Mesendoderm (in vitro differentiated cells): Measurements from ENCODE around the gene MARCO.

Experiments
- DNase-seq: peaks from one replicate; pipeline ENCODE4 v3.0.0; 2013
- H2AK5ac ChIP-seq: 2 replicates; pipeline ENCODE4 v1.6.1; 2013; ENCODE audit warnings: low read length, inconsistent platforms
- H2BK120ac ChIP-seq: 2 replicates; pipeline ENCODE4 v1.6.1; 2013; ENCODE audit warnings: low read depth, mild to moderate bottlenecking, low read length, moderate library complexity, mixed read lengths
- H2BK15ac ChIP-seq: replicated peaks from 2 replicates; pipeline ENCODE4 v1.6.1; 2013; ENCODE audit warnings: low read depth, mild to moderate bottlenecking, moderate library complexity
- H2BK5ac ChIP-seq: 2 replicates; pipeline ENCODE4 v1.6.1; 2013; ENCODE audit warnings: low read length, inconsistent platforms
- H3K18ac ChIP-seq: 2 replicates; pipeline ENCODE4 v1.6.1; 2013; ENCODE audit warnings: mild to moderate bottlenecking, low read length, mixed read lengths
- H3K23ac ChIP-seq: one replicate; pipeline ENCODE4 v1.6.1; 2013; ENCODE audit warnings: low read length
- H3K27ac ChIP-seq: 2 replicates; pipeline ENCODE4 v1.5.1; 2013; ENCODE audit warnings: low read depth, mild to moderate bottlenecking, inconsistent platforms, low read length, moderate library complexity
- H3K27me3 ChIP-seq: 2 replicates; pipeline ENCODE4 v1.6.1; 2013; ENCODE audit warnings: low read length, control low read depth, mild to moderate bottlenecking, inconsistent platforms; ENCODE audit not compliant: insufficient read depth, poor library complexity
- H3K36me3 ChIP-seq: 2 replicates; pipeline ENCODE4 v1.6.1; 2013; ENCODE audit warnings: low read length, inconsistent platforms; ENCODE audit not compliant: control insufficient read depth, insufficient read depth
- H3K4ac ChIP-seq: one replicate; pipeline ENCODE4 v1.6.1; 2013; ENCODE audit warnings: low read depth, mild to moderate bottlenecking, low read length, moderate library complexity
- H3K4me1 ChIP-seq: 2 replicates; pipeline ENCODE4 v1.6.1; 2013; ENCODE audit warnings: low read depth, low read length, inconsistent platforms; ENCODE audit not compliant: control insufficient read depth
- H3K4me2 ChIP-seq: 2 replicates; pipeline ENCODE4 v1.6.1; 2013; ENCODE audit warnings: low read length
- H3K4me3 ChIP-seq: 2 replicates; pipeline ENCODE4 v1.5.1; 2013; ENCODE audit warnings: mild to moderate bottlenecking, low read length
- H3K56ac ChIP-seq: one replicate; pipeline ENCODE4 v1.6.1; 2013; ENCODE audit warnings: low read length
- H3K79me1 ChIP-seq: 2 replicates; pipeline ENCODE4 v1.6.1; 2013; ENCODE audit warnings: low read length, inconsistent platforms
- H3K79me2 ChIP-seq: 2 replicates; pipeline ENCODE4 v1.6.1; 2013; ENCODE audit warnings: mild to moderate bottlenecking, low read length; ENCODE audit not compliant: control insufficient read depth, insufficient read depth
- H3K9ac ChIP-seq: 2 replicates; pipeline ENCODE4 v1.6.1; 2013; ENCODE audit warnings: low read length, inconsistent platforms
- H4K5ac ChIP-seq: one replicate; pipeline ENCODE4 v1.6.1; 2013; ENCODE audit warnings: low read length
- H4K8ac ChIP-seq: one replicate; pipeline ENCODE4 v1.6.1; 2013; ENCODE audit warnings: low read depth, mild to moderate bottlenecking, control low read depth, low read length, moderate library complexity
- WGBS: extraction: QIAGEN DNeasy Blood & Tissue Kit; methylation state at CpG from one replicate; pipeline ENCODE4 v1.1.7; 2013; ENCODE audit warnings: low lambda C conversion rate, missing lambda C conversion rate; ENCODE audit not compliant: insufficient coverage; ENCODE audit errors: extremely low coverage; 5-methylcytosine and 5-hydroxymethylcytosine counted together

MARCO gene

GRCh38 chr2:118913131-118913802 is 28.7 kb upstream of the MARCO start:
- Histone ChIP-seq H4K5ac (no peak overlapping the region), H3K4me1 (no peaks in the 10 kb centered on the region), H3K79me2 (no peaks in the 10 kb centered on the region), H3K4me2 (no peak overlapping the region), H3K27me3 (no peaks in the 10 kb centered on the region), H3K56ac (no peak overlapping the region), H3K4me3 (no peak overlapping the region), H3K9ac (no peak overlapping the region), H4K8ac (no peak overlapping the region), H3K18ac (no peak overlapping the region), H3K79me1 (no peaks in the 10 kb centered on the region), H2BK5ac (no peak overlapping the region), H3K36me3 (no peaks in the 10 kb centered on the region), H2BK120ac (no peak overlapping the region), H3K23ac (no peak overlapping the region), H2AK5ac (no peak overlapping the region), H2BK15ac (no peak overlapping the region), H3K27ac (no peak overlapping the region), H3K4ac (no peak overlapping the region)
- DNase-seq: no peak
- WGBS: no CpG with 5 or more reads among the region's 3 CpGs

DNA sequence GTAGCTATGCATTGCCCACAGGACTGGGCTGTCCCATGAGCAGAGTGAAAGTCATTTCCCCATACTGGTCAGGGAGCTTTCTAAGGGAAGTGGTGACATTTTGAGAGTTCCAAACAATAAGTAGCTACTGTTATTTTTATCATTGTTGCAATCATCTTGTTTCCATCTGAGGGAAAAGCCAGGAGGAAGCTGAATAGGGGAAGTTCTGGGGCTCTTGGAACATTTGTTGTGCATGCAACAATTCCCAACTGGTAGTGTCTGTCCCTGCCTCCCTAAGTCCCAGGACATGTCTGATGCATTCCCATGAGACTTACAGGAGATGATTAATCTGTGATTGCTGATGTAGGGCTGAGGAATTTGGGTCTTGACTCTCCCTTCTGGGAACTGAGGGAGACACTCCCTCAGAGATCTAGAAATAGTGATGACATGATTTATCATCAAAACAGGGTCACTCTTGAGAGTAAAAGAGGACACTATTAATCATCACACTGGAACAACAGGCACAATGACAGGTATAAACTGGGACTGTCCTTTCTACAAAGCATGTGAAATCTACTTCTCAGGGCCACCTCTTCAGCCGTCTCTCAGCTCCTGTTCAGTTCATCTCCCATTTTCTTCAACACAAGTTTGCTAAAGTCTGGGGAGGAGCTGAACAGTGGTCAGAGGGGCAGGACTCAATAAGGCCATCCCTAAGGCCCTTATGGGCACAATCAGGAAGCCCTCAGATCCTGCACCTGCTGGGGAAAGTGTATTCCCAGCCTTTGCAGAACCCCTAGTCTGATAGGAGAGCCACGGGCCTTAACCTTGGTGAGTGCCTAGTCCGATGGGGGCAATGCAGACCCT is 28.0 kb upstream of the MARCO start:
- H3K36me3 ChIP-seq: no peaks in the 10 kb centered on the region
- WGBS: no CpG with 5 or more reads among the region's 3 CpGs
- H4K5ac ChIP-seq: no peak overlapping the region

GRCh38 chr2:118914721-118915453 is 27.1 kb upstream of the MARCO start:
- no peak overlapping the region for H3K9ac ChIP-seq
- no peak overlapping the region for H3K4ac ChIP-seq
- H3K4me1 ChIP-seq: no peaks in the 10 kb centered on the region
- no peak overlapping the region for H4K5ac ChIP-seq
- no peaks in the 10 kb centered on the region for H3K79me1 ChIP-seq
- no peak overlapping the region for H2BK5ac ChIP-seq
- no peak overlapping the region for H2BK120ac ChIP-seq
- H3K27me3 ChIP-seq: no peaks in the 10 kb centered on the region
- DNase-seq: no peak
- WGBS: no CpG with 5 or more reads among the region's 9 CpGs
- H3K18ac ChIP-seq: no peak overlapping the region
- no peak overlapping the region for H3K56ac ChIP-seq
- H2AK5ac ChIP-seq: no peak overlapping the region
- H3K4me3 ChIP-seq: no peak overlapping the region
- no peak overlapping the region for H3K27ac ChIP-seq
- H3K23ac ChIP-seq: no peak overlapping the region
- no peak overlapping the region for H3K4me2 ChIP-seq
- no peak overlapping the region for H2BK15ac ChIP-seq
- H3K36me3 ChIP-seq: no peaks in the 10 kb centered on the region
- H4K8ac ChIP-seq: no peak overlapping the region
- no peaks in the 10 kb centered on the region for H3K79me2 ChIP-seq

More for the DNA sequence above, 28.0 kb upstream of the MARCO start:
- H2BK15ac ChIP-seq: no peak overlapping the region
- no peak overlapping the region for H2BK120ac ChIP-seq
- H3K79me1 ChIP-seq: no peaks in the 10 kb centered on the region
- H3K18ac ChIP-seq: no peak overlapping the region
- no peaks in the 10 kb centered on the region for H3K79me2 ChIP-seq
- no peaks in the 10 kb centered on the region for H3K4me1 ChIP-seq
- no peak for DNase-seq
- H3K4me3 ChIP-seq: no peak overlapping the region
- no peak overlapping the region for H4K8ac ChIP-seq
- no peak overlapping the region for H3K56ac ChIP-seq
- H3K4ac ChIP-seq: no peak overlapping the region
- no peak overlapping the region for H2AK5ac ChIP-seq
- H2BK5ac ChIP-seq: no peak overlapping the region
- no peak overlapping the region for H3K27ac ChIP-seq
- H3K27me3 ChIP-seq: no peaks in the 10 kb centered on the region
- H3K9ac ChIP-seq: no peak overlapping the region
- H3K23ac ChIP-seq: no peak overlapping the region
- H3K4me2 ChIP-seq: no peak overlapping the region

DNA sequence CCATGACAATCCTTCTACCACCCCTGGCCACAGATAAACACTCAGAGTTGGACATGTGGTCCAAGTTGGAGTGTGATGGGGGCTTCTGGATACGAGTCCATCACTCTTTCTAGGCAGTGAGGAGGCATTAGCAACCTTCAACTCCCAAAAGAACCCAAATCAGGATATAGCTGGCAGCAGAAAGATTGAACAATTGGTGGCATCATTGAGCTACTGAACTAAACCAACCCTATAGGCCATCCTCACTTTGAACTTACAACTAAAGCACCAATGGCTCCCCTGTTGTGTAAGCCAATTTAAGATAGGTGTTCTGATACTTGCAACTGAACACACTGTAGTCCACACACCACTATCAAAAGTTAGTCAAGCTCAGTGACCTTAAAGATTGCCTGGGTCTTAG is 24.0 kb upstream of the MARCO start:
- no peak overlapping the region for H2BK120ac ChIP-seq
- H3K4me3 ChIP-seq: no peak overlapping the region
- WGBS: no CpG with 5 or more reads among the region's 1 CpG
- no peaks in the 10 kb centered on the region for H3K36me3 ChIP-seq
- no peak overlapping the region for H3K18ac ChIP-seq
- no peak overlapping the region for H2AK5ac ChIP-seq
- DNase-seq: no peak
- H3K9ac ChIP-seq: no peak overlapping the region
- H3K79me1 ChIP-seq: no peaks in the 10 kb centered on the region
- H4K8ac ChIP-seq: no peak overlapping the region
- H4K5ac ChIP-seq: no peak overlapping the region
- H3K56ac ChIP-seq: no peak overlapping the region
- no peak overlapping the region for H3K27ac ChIP-seq
- H3K4ac ChIP-seq: no peak overlapping the region
- no peak overlapping the region for H3K23ac ChIP-seq
- no peak overlapping the region for H2BK5ac ChIP-seq
- H2BK15ac ChIP-seq: no peak overlapping the region
- H3K27me3 ChIP-seq: no peaks in the 10 kb centered on the region
- H3K79me2 ChIP-seq: no peaks in the 10 kb centered on the region
- H3K4me2 ChIP-seq: no peak overlapping the region
- no peaks in the 10 kb centered on the region for H3K4me1 ChIP-seq

DNA sequence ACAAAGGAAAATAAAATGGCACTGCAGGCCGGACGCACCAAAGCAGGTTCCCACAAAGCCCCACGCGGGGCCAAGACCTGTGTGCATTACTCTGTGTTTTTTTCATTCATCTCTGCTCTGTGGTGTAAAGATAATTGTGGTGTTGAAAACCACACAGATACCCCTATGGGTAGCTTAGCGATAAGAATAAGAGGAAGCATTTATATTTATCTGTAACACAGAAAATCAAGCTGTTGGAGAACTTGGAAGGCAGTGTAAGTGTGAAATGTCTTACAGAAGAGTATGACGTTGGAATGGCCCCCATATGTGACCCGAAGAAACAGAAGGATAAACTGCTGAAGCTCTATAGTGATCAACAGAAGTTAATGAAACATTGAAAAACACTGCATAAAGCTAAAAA is 20.3 kb upstream of the MARCO start:
- no peak overlapping the region for H2BK15ac ChIP-seq
- no peak overlapping the region for H4K5ac ChIP-seq
- H3K36me3 ChIP-seq: no peaks in the 10 kb centered on the region
- no peaks in the 10 kb centered on the region for H3K79me1 ChIP-seq
- H3K56ac ChIP-seq: no peak overlapping the region
- H3K4me2 ChIP-seq: no peak overlapping the region
- no CpG with 5 or more reads among the region's 7 CpGs for WGBS
- DNase-seq: no peak
- no peak overlapping the region for H2AK5ac ChIP-seq
- no peak overlapping the region for H3K23ac ChIP-seq
- H4K8ac ChIP-seq: no peak overlapping the region
- no peaks in the 10 kb centered on the region for H3K79me2 ChIP-seq
- H2BK5ac ChIP-seq: no peak overlapping the region
- no peak overlapping the region for H3K9ac ChIP-seq
- H2BK120ac ChIP-seq: no peak overlapping the region
- H3K27me3 ChIP-seq: no peaks in the 10 kb centered on the region
- no peaks in the 10 kb centered on the region for H3K4me1 ChIP-seq
- no peak overlapping the region for H3K4ac ChIP-seq
- no peak overlapping the region for H3K18ac ChIP-seq
- no peak overlapping the region for H3K27ac ChIP-seq
- H3K4me3 ChIP-seq: no peak overlapping the region
